ENCODE results near the gene OMD.

OMD gene

DNA sequence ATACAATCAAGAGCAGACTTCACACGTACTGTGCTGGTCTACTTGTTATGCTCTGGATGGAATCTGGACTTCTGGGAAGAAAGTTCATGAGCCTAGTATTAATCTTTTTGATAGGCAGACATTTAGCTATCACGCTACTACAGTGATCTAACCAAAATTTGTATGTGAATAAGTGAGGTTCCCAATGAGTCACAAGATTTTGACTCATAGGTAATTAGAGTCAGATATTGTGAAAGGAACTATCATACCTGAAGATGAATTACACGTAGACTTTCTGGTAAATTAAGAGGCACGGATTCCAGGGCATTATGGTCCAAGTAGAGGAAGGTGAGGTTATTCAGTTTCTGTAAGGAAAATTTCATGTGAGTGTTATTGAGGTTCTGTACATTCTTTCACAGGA is 38.3 kb downstream of the OMD start:
- Histone ChIP-seq H3K36me3 (replicated peaks; ENCODE audit: low read depth, low read length) (no peaks in the 10 kb centered on the region), H3K4me1 (ENCODE audit: low read length) (no peaks in the 10 kb centered on the region), H3K9ac (ENCODE audit: low read length) (no peak overlapping the region), H3K27me3 (ENCODE audit: low read depth, low read length) (no peaks in the 10 kb centered on the region), H3K9me3 (ENCODE audit: insufficient read depth, low read length) (no peaks in the 10 kb centered on the region), H3K4me3 (ENCODE audit: low read length) (no peak overlapping the region), H2AFZ (ENCODE audit: low read depth, low read length) (no peak overlapping the region), H4K20me1 (ENCODE audit: insufficient read depth, low read length) (no peaks in the 10 kb centered on the region), H3K4me2 (ENCODE audit: low read length) (no peak overlapping the region), H3K27ac (ENCODE audit: low read length) (no peak overlapping the region), H3K79me2 (ENCODE audit: low read length) (no peaks in the 10 kb centered on the region)
- TF ChIP-seq EZH2phosphoT487 (IDR thresholded peaks at IDR 0.05; ENCODE audit: low read depth): no peak
- no peak for TF ChIP-seq CTCF (IDR thresholded peaks at IDR 0.05; ENCODE audit: low read depth, low read length)

GRCh38 chr9:92385477-92385876 is 38.8 kb downstream of the OMD start:
- Histone ChIP-seq H2AFZ (ENCODE audit: low read depth, low read length) (no peak overlapping the region), H3K4me1 (ENCODE audit: low read length) (no peaks in the 10 kb centered on the region), H3K9ac (ENCODE audit: low read length) (no peak overlapping the region), H3K27me3 (ENCODE audit: low read depth, low read length) (no peaks in the 10 kb centered on the region), H3K27ac (ENCODE audit: low read length) (no peak overlapping the region), H3K9me3 (ENCODE audit: insufficient read depth, low read length) (no peaks in the 10 kb centered on the region), H3K79me2 (ENCODE audit: low read length) (no peaks in the 10 kb centered on the region), H3K36me3 (replicated peaks; ENCODE audit: low read depth, low read length) (no peaks in the 10 kb centered on the region), H3K4me3 (ENCODE audit: low read length) (no peak overlapping the region), H4K20me1 (ENCODE audit: insufficient read depth, low read length) (no peaks in the 10 kb centered on the region), H3K4me2 (ENCODE audit: low read length) (no peak overlapping the region)
- no peak for TF ChIP-seq CTCF (IDR thresholded peaks at IDR 0.05; ENCODE audit: low read depth, low read length)

- H3K36me3 ChIP-seq (replicated peaks; ENCODE audit: low read depth, low read length): no peaks in the 10 kb centered on the region
- H2AFZ ChIP-seq (ENCODE audit: low read depth, low read length): no peak overlapping the region
- TF ChIP-seq CTCF (IDR thresholded peaks at IDR 0.05; ENCODE audit: low read depth, low read length) (no peak), EZH2phosphoT487 (IDR thresholded peaks at IDR 0.05; ENCODE audit: low read depth) (no peak)
- no peak overlapping the region for H3K4me2 ChIP-seq (ENCODE audit: low read length)
- H4K20me1 ChIP-seq (ENCODE audit: insufficient read depth, low read length): no peaks in the 10 kb centered on the region
- H3K9me3 ChIP-seq (ENCODE audit: insufficient read depth, low read length): no peaks in the 10 kb centered on the region
- no peaks in the 10 kb centered on the region for H3K79me2 ChIP-seq (ENCODE audit: low read length)
- no peak overlapping the region for H3K27ac ChIP-seq (ENCODE audit: low read length)
- no peaks in the 10 kb centered on the region for H3K27me3 ChIP-seq (ENCODE audit: low read depth, low read length)
- H3K9ac ChIP-seq (ENCODE audit: low read length): no peak overlapping the region
- H3K4me3 ChIP-seq (ENCODE audit: low read length): no peak overlapping the region
- no peaks in the 10 kb centered on the region for H3K4me1 ChIP-seq (ENCODE audit: low read length)
Observed at GRCh38 chr9:92385001-92385400, 39.3 kb downstream of the OMD start.

- H2AFZ ChIP-seq (ENCODE audit: low read depth, low read length): no peak overlapping the region
- TF ChIP-seq EZH2phosphoT487 (IDR thresholded peaks at IDR 0.05; ENCODE audit: low read depth): no peak
- no peak for TF ChIP-seq CTCF (IDR thresholded peaks at IDR 0.05; ENCODE audit: low read depth, low read length)
- H3K4me1 ChIP-seq (ENCODE audit: low read length): no peaks in the 10 kb centered on the region
- no peaks in the 10 kb centered on the region for H3K36me3 ChIP-seq (replicated peaks; ENCODE audit: low read depth, low read length)
- no peaks in the 10 kb centered on the region for H4K20me1 ChIP-seq (ENCODE audit: insufficient read depth, low read length)
- H3K4me3 ChIP-seq (ENCODE audit: low read length): no peak overlapping the region
- no peaks in the 10 kb centered on the region for H3K27me3 ChIP-seq (ENCODE audit: low read depth, low read length)
- no peak overlapping the region for H3K9ac ChIP-seq (ENCODE audit: low read length)
- no peaks in the 10 kb centered on the region for H3K79me2 ChIP-seq (ENCODE audit: low read length)
- H3K4me2 ChIP-seq (ENCODE audit: low read length): no peak overlapping the region
- H3K27ac ChIP-seq (ENCODE audit: low read length): no peak overlapping the region
- no peaks in the 10 kb centered on the region for H3K9me3 ChIP-seq (ENCODE audit: insufficient read depth, low read length)
Observed at GRCh38 chr9:92384375-92384774, 39.9 kb downstream of the OMD start.
